ENCODE data around the gene CARF. TPM values are rescaled to one million over a fixed set of nuclear protein-coding genes. Genes with fewer than 3 reads are reported as not detected.

Gene CARF
- total RNA-seq, 1 experiment from 2014 or later = 13.8 TPM

- no peak overlapping the region for H2AFZ ChIP-seq (ENCODE audit: low read length)
- peaks cover under 1% of the 10 kb centered on the region; the same call in 1 of the 2 replicates for H3K4me1 ChIP-seq (ENCODE audit: low read length)
- no peaks in the 10 kb centered on the region for H3K27me3 ChIP-seq (ENCODE audit: low read length)
- H3K36me3 ChIP-seq (ENCODE audit: insufficient read depth, low read length) = no peaks in the 10 kb centered on the region
- no peak overlapping the region for H3K9ac ChIP-seq (ENCODE audit: low read length)
- no peaks in the 10 kb centered on the region for H4K20me1 ChIP-seq (ENCODE audit: insufficient read depth, low read depth, low read length)
- H3K4me2 ChIP-seq (ENCODE audit: low read depth, low read length, poor library complexity, severe bottlenecking) = no peak overlapping the region
- no peaks in the 10 kb centered on the region for H3K9me3 ChIP-seq (ENCODE audit: low read length)
- H3K27ac ChIP-seq (ENCODE audit: low read length) = no peak overlapping the region
- no peak overlapping the region for H3K4me3 ChIP-seq (ENCODE audit: low read length)
- peak; percentile 44 for DNase-seq
- H3K9me2 ChIP-seq (replicated peaks; ENCODE audit: insufficient read depth, low read length) = no peaks in the 10 kb centered on the region
- H3K79me2 ChIP-seq (ENCODE audit: low read length) = no peaks in the 10 kb centered on the region
Observed at GRCh38 chr2:202918860-202919259, 6.8 kb downstream of the CARF start.

DNA sequence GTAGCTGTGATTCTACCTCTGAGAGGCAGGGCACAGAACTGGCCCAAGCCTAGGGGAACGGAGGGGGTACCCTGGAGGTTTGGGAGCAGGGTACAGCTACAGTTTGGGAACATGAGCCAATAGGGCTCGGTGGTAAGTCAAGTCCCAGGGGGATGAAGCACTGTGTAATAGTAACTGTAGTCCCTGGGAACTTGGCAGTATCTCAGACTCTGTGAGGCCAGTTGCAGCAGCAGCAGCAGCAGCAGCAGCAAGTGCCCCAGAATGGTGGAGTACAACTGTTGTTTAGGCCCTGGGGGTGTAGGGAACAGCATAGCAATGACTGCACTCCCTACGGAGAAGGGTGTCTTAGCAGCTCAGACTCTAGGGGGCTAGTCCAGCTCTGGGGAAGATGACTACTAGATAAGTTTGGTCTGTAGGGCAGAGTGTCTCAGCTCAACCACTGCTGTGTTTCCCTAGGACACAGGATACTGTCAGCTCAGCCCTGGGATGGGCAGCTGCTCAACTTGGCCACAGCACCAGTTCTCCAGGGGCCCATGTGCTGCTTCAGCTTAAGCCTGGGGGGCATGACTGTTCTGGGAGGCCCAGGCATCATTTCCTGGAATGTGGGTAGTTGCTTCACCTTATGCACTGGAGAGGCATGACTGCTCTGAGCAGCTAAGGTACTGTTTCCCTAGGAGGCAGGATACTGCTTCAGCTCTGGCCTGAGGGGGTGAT lies 20.5 kb downstream of the CARF start:
- no peaks in the 10 kb centered on the region for H4K20me1 ChIP-seq (ENCODE audit: insufficient read depth, low read depth, low read length)
- H3K4me1 ChIP-seq (ENCODE audit: low read length) = no peaks in the 10 kb centered on the region
- H3K27me3 ChIP-seq (ENCODE audit: low read length) = no peaks in the 10 kb centered on the region
- H3K27ac ChIP-seq (ENCODE audit: low read length) = no peak overlapping the region
- H3K9ac ChIP-seq (ENCODE audit: low read length) = no peak overlapping the region
- no peak overlapping the region for H2AFZ ChIP-seq (ENCODE audit: low read length)
- H3K9me2 ChIP-seq (replicated peaks; ENCODE audit: insufficient read depth, low read length) = no peaks in the 10 kb centered on the region
- H3K4me2 ChIP-seq (ENCODE audit: low read depth, low read length, poor library complexity, severe bottlenecking) = no peak overlapping the region
- no peaks in the 10 kb centered on the region for H3K79me2 ChIP-seq (ENCODE audit: low read length)
- peaks cover 10% of the 10 kb centered on the region; the same call in 1 of the 2 replicates for H3K36me3 ChIP-seq (ENCODE audit: insufficient read depth, low read length)
- H3K9me3 ChIP-seq (ENCODE audit: low read length) = no peaks in the 10 kb centered on the region
- no peak overlapping the region for H3K4me3 ChIP-seq (ENCODE audit: low read length)
- no peak for DNase-seq

DNA sequence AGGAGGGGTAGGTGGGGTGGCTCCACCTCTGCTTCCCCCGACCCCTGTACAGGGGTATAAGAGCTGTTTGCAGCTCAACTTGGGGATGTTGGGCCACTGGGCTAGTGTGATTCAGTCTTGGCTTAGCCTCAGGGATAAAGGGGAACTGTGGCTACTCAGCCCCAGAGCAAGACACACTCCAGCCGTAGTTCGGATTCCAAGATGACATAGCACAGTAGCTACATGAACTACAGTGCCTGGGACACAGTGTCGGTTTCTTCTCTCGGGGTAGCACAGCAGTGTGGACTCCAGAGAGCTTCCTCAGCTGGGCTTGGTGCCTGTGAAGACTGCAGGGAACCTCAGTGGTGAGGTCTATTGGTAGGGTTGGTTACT lies 21.1 kb downstream of the CARF start:
- Histone ChIP-seq H3K36me3 (ENCODE audit: insufficient read depth, low read length) (peaks cover 8% of the 10 kb centered on the region; the same call in 1 of the 2 replicates), H2AFZ (ENCODE audit: low read length) (no peak overlapping the region), H4K20me1 (ENCODE audit: insufficient read depth, low read depth, low read length) (no peaks in the 10 kb centered on the region), H3K4me3 (ENCODE audit: low read length) (no peak overlapping the region), H3K4me2 (ENCODE audit: low read depth, low read length, poor library complexity, severe bottlenecking) (no peak overlapping the region), H3K9me3 (ENCODE audit: low read length) (no peaks in the 10 kb centered on the region), H3K27ac (ENCODE audit: low read length) (no peak overlapping the region), H3K27me3 (ENCODE audit: low read length) (no peaks in the 10 kb centered on the region), H3K4me1 (ENCODE audit: low read length) (no peaks in the 10 kb centered on the region), H3K9ac (ENCODE audit: low read length) (no peak overlapping the region), H3K79me2 (ENCODE audit: low read length) (no peaks in the 10 kb centered on the region), H3K9me2 (replicated peaks; ENCODE audit: insufficient read depth, low read length) (no peaks in the 10 kb centered on the region)
- DNase-seq = no peak

DNA sequence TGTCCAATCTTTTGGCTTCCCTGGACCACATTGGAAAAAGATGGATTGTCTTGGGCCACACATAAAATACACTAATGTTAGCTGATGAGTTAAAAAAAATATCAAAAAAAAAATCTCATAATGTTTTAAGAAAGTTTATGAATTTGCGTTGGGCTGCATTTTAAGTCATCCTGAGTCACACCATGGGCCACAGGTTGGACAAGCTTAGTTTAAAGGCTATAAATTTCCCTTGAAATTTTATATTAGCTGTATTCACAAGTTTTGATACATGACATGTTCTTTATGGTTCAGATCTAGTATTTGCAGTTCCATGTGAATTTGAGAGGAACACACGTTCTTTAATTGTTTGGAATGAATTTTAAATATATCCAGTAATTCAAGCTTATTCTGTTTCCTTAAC lies 21.9 kb downstream of the CARF start:
- Histone ChIP-seq H3K27ac (ENCODE audit: low read length) (no peak overlapping the region), H3K4me1 (ENCODE audit: low read length) (no peaks in the 10 kb centered on the region), H3K4me2 (ENCODE audit: low read depth, low read length, poor library complexity, severe bottlenecking) (no peak overlapping the region), H3K9me3 (ENCODE audit: low read length) (no peaks in the 10 kb centered on the region), H3K9ac (ENCODE audit: low read length) (no peak overlapping the region), H3K79me2 (ENCODE audit: low read length) (no peaks in the 10 kb centered on the region), H3K9me2 (replicated peaks; ENCODE audit: insufficient read depth, low read length) (no peaks in the 10 kb centered on the region), H3K4me3 (ENCODE audit: low read length) (no peak overlapping the region), H4K20me1 (ENCODE audit: insufficient read depth, low read depth, low read length) (no peaks in the 10 kb centered on the region), H2AFZ (ENCODE audit: low read length) (no peak overlapping the region), H3K27me3 (ENCODE audit: low read length) (no peaks in the 10 kb centered on the region), H3K36me3 (ENCODE audit: insufficient read depth, low read length) (peaks cover 7% of the 10 kb centered on the region; the same call in 1 of the 2 replicates)
- no peak for DNase-seq

DNA sequence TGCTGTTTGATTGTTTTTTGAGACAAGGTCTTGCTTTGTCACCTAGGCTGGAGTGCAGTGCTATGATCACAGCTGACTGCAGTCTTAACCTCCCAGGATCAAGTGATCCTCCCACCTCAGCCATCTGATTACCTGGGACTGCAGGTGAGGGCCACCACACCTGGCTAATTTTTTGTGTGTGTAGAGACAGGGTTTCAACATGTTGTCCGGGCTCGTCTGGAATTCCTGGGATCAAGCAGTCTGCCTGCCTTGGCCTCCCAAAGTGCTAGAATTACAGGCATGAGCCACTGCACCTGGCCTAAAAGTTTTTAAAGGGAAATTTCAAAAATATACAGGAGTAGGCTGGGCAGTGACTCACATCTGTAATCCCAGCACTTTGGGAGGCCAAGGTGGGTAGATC lies 22.4 kb downstream of the CARF start:
- Histone ChIP-seq H3K79me2 (ENCODE audit: low read length) (no peaks in the 10 kb centered on the region), H3K27ac (ENCODE audit: low read length) (no peak overlapping the region), H3K4me2 (ENCODE audit: low read depth, low read length, poor library complexity, severe bottlenecking) (no peak overlapping the region), H3K4me3 (ENCODE audit: low read length) (no peak overlapping the region), H3K9me3 (ENCODE audit: low read length) (no peaks in the 10 kb centered on the region), H3K27me3 (ENCODE audit: low read length) (no peaks in the 10 kb centered on the region), H2AFZ (ENCODE audit: low read length) (no peak overlapping the region), H3K9me2 (replicated peaks; ENCODE audit: insufficient read depth, low read length) (no peaks in the 10 kb centered on the region), H3K4me1 (ENCODE audit: low read length) (no peaks in the 10 kb centered on the region), H3K9ac (ENCODE audit: low read length) (no peak overlapping the region), H4K20me1 (ENCODE audit: insufficient read depth, low read depth, low read length) (no peaks in the 10 kb centered on the region), H3K36me3 (ENCODE audit: insufficient read depth, low read length) (peaks cover 7% of the 10 kb centered on the region; the same call in 1 of the 2 replicates)
- DNase-seq = no peak

DNA sequence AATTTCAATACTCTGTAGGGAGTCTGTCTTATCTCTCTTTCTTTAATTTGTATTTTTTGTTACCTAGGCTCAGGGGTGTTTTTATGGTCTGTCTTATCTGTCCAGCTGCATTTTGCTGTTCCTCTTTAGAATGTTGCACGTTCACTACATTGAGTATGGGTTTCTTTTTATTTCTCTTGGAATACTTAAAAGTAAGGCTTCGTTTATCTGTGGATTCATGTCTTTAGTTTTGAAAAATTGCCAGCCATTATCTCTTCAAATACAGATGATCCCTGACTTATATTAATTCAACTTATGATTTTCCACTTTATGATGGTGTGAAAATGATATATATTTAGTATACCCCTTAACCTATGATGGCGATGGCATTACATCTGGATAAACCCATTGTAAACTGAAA lies 26.9 kb downstream of the CARF start:
- Histone ChIP-seq H2AFZ (ENCODE audit: low read length) (no peak overlapping the region), H3K4me1 (ENCODE audit: low read length) (no peaks in the 10 kb centered on the region), H4K20me1 (ENCODE audit: insufficient read depth, low read depth, low read length) (no peaks in the 10 kb centered on the region), H3K79me2 (ENCODE audit: low read length) (no peaks in the 10 kb centered on the region), H3K27ac (ENCODE audit: low read length) (no peak overlapping the region), H3K9me3 (ENCODE audit: low read length) (no peaks in the 10 kb centered on the region), H3K4me3 (ENCODE audit: low read length) (no peak overlapping the region), H3K4me2 (ENCODE audit: low read depth, low read length, poor library complexity, severe bottlenecking) (no peak overlapping the region), H3K9me2 (replicated peaks; ENCODE audit: insufficient read depth, low read length) (no peaks in the 10 kb centered on the region), H3K36me3 (ENCODE audit: insufficient read depth, low read length) (no peaks in the 10 kb centered on the region), H3K27me3 (ENCODE audit: low read length) (no peaks in the 10 kb centered on the region), H3K9ac (ENCODE audit: low read length) (no peak overlapping the region)
- DNase-seq = no peak

DNA sequence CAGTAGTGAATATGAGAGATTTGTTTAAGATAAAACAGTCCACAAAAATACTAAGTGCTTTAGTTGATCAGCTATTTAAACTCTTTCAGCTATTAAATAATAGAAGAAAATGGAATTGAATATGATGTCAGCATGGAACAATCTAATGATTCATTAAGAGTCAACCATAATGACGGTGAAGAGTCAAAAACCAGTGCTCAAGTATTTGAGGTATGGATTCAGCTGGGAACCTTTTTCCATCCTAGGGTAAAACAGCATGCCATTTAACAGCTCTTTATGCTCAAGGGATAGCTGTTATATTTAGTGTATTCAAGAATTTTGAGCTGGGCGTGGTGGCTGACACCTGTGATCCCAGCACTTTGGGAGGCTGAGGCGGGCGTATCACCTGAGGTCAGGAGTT lies 29.7 kb downstream of the CARF start:
- no peaks in the 10 kb centered on the region for H3K27me3 ChIP-seq (ENCODE audit: low read length)
- H4K20me1 ChIP-seq (ENCODE audit: insufficient read depth, low read depth, low read length) = no peaks in the 10 kb centered on the region
- no peaks in the 10 kb centered on the region for H3K9me2 ChIP-seq (replicated peaks; ENCODE audit: insufficient read depth, low read length)
- no peaks in the 10 kb centered on the region for H3K4me1 ChIP-seq (ENCODE audit: low read length)
- H2AFZ ChIP-seq (ENCODE audit: low read length) = no peak overlapping the region
- no peak overlapping the region for H3K9ac ChIP-seq (ENCODE audit: low read length)
- DNase-seq = no peak
- no peak overlapping the region for H3K4me2 ChIP-seq (ENCODE audit: low read depth, low read length, poor library complexity, severe bottlenecking)
- H3K79me2 ChIP-seq (ENCODE audit: low read length) = no peaks in the 10 kb centered on the region
- no peak overlapping the region for H3K27ac ChIP-seq (ENCODE audit: low read length)
- no peak overlapping the region for H3K4me3 ChIP-seq (ENCODE audit: low read length)
- H3K9me3 ChIP-seq (ENCODE audit: low read length) = no peaks in the 10 kb centered on the region
- no peaks in the 10 kb centered on the region for H3K36me3 ChIP-seq (ENCODE audit: insufficient read depth, low read length)

DNA sequence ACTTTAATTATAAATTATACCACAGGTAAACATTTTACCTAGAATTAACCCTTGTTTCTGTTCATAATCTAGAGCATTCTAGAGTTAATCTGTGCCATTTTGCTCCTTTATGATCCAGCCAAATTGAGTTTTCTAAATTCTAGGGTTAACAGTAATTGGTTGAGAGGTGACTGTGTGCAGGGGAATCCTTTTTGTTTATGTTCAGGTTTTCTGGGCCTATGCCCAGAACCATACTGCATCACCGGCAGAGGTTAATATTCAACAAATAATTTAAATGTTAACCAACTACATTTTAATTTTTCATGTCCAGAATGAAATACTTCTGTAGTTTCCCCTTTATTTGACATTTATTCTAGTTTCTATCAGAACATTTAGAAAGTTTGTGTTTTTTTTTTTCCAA lies 32.3 kb downstream of the CARF start:
- Histone ChIP-seq H3K9me3 (ENCODE audit: low read length) (0 out of 2 replicates have a peak, but pooled peaks cover 3% of the 10 kb centered on the region), H3K9me2 (replicated peaks; ENCODE audit: insufficient read depth, low read length) (no peaks in the 10 kb centered on the region), H3K4me3 (ENCODE audit: low read length) (no peak overlapping the region), H4K20me1 (ENCODE audit: insufficient read depth, low read depth, low read length) (no peaks in the 10 kb centered on the region), H3K4me1 (ENCODE audit: low read length) (no peaks in the 10 kb centered on the region), H3K27me3 (ENCODE audit: low read length) (no peaks in the 10 kb centered on the region), H3K9ac (ENCODE audit: low read length) (no peak overlapping the region), H3K79me2 (ENCODE audit: low read length) (no peaks in the 10 kb centered on the region), H3K36me3 (ENCODE audit: insufficient read depth, low read length) (no peaks in the 10 kb centered on the region), H3K27ac (ENCODE audit: low read length) (no peak overlapping the region), H2AFZ (ENCODE audit: low read length) (no peak overlapping the region), H3K4me2 (ENCODE audit: low read depth, low read length, poor library complexity, severe bottlenecking) (no peak overlapping the region)
- no peak for DNase-seq
